ENCODE results near the gene CCDC63.

CCDC63 gene

DNA sequence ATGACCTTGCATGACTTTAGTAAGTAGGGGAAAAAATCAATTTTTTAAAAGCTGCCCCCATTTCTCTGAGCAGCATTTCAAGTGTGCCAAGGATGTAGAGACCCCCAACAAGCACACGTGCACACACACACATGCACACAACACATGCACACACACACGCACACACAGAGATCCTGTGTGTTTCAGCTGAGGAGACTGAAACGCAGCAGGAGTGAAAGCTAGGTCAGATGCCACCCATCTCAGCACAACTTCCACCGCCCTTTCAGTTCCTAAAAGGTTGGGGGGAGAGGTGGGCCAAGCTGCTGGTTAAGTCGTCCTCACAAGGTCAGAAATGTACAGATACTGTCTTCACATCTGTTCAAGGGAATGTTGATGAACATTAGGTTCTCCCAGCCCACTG is 59.7 kb downstream of the CCDC63 start:
- TF ChIP-seq, protein P1, sequence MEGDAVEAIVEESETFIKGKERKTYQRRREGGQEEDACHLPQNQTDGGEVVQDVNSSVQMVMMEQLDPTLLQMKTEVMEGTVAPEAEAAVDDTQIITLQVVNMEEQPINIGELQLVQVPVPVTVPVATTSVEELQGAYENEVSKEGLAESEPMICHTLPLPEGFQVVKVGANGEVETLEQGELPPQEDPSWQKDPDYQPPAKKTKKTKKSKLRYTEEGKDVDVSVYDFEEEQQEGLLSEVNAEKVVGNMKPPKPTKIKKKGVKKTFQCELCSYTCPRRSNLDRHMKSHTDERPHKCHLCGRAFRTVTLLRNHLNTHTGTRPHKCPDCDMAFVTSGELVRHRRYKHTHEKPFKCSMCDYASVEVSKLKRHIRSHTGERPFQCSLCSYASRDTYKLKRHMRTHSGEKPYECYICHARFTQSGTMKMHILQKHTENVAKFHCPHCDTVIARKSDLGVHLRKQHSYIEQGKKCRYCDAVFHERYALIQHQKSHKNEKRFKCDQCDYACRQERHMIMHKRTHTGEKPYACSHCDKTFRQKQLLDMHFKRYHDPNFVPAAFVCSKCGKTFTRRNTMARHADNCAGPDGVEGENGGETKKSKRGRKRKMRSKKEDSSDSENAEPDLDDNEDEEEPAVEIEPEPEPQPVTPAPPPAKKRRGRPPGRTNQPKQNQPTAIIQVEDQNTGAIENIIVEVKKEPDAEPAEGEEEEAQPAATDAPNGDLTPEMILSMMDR (IDR thresholded peaks at IDR 0.05; ENCODE audit: low read depth, low read length, missing control alignments), result no peak
- no peak overlapping the region; the same call in 1 of the 2 replicates for H3K4me3 ChIP-seq (ENCODE audit: low read depth, low read length)

GRCh38 chr12:110906985-110907384 is 60.2 kb downstream of the CCDC63 start:
- DNase-seq (ENCODE audit: low read depth), result no peak
- TF ChIP-seq, protein P1 (IDR thresholded peaks at IDR 0.05; ENCODE audit: low read depth, low read length, missing control alignments), result no peak

More for the DNA sequence above, 59.7 kb downstream of the CCDC63 start:
- peak; percentile 73 for DNase-seq (ENCODE audit: low read depth)

GRCh38 chr12:110907583-110907982 is 60.8 kb downstream of the CCDC63 start:
- no peak for DNase-seq (ENCODE audit: low read depth)
- no peak overlapping the region for H3K4me3 ChIP-seq (ENCODE audit: low read depth, low read length)
- TF ChIP-seq, protein P1 (IDR thresholded peaks at IDR 0.05; ENCODE audit: low read depth, low read length, missing control alignments), result no peak

More at GRCh38 chr12:110906985-110907384, 60.2 kb downstream of the CCDC63 start:
- no peak overlapping the region for H3K4me3 ChIP-seq (ENCODE audit: low read depth, low read length)

GRCh38 chr12:110908377-110909152 is 61.8 kb downstream of the CCDC63 start:
- TF ChIP-seq, protein P1 (IDR thresholded peaks at IDR 0.05; ENCODE audit: low read depth, low read length, missing control alignments), result no peak
- DNase-seq (ENCODE audit: low read depth), result no peak
- H3K4me3 ChIP-seq (ENCODE audit: low read depth, low read length), result no peak overlapping the region

- TF ChIP-seq, protein P1 (IDR thresholded peaks at IDR 0.05; ENCODE audit: low read depth, low read length, missing control alignments), result no peak
- DNase-seq (ENCODE audit: low read depth), result no peak
- no peak overlapping the region for H3K4me3 ChIP-seq (ENCODE audit: low read depth, low read length)
Observed at GRCh38 chr12:110912263-110912662, 65.5 kb downstream of the CCDC63 start.

DNA sequence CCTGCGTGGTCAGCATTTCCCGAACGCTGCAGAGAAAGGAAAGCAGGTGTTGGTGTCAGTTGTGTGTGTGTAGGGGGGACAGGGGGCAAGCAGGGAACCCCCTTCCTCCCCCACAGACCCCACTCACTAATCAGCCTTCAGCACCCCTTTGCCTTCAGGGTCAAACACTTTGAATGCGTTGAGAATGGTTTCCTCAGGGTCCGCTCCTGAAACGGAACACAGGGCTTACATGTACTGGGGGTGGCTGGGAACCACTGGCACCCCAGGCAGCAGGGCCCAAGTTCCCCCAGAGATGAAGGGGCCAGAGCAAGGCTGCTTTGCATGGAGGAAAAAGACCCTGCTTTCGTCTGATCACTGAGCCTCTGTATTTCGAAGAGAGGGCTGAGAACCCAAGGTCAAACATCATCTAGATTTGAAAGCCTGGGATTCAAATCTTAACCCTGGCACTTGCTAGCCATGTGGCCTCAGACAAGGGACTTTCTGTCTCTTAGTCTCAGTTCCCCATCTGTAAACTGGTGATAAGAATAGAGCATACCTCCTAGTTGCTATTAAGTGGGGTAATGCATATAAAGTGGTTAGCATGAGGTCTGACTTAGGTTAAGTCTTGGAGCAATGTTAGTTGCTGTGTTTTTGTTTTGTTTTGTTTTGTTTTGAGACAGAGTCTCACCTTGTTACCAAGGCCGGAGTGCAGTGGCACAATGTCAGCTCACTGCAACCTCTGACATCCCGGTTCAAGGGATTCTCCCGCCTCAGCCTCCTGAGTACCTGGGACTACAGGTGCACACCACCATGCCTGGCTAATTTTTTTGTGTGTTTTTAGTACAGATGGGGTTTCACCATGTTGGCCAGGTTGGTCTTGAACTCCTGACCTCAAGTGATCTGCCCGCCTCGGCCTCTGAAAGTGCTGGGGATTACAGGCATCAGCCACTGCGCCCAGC is 66.6 kb downstream of the CCDC63 start:
- H3K4me3 ChIP-seq (ENCODE audit: low read depth, low read length), result peak overlapping the region; percentile 15; the same call in 1 of the 2 replicates
- TF ChIP-seq, protein P1 (IDR thresholded peaks at IDR 0.05; ENCODE audit: low read depth, low read length, missing control alignments), result no peak
- DNase-seq (ENCODE audit: low read depth), result peak; percentile 94
